H1 (cell line): ENCODE data around the gene ITGB5. TPM values are rescaled to one million over a fixed set of nuclear protein-coding genes. Genes with fewer than 3 reads are reported as not detected.

Source experiments
- CTCF ChIP-seq, 3 experiments: IDR thresholded peaks; 1 replicate in 2 of 3; 2 replicates in 1 of 3; pipeline versions ENCODE4 v1.5.1 to v1.6.1; 2011; ENCODE audit warnings: low read length in 3 of 3, mild to moderate bottlenecking in 3 of 3, inconsistent platforms in 2 of 3, low read depth in 1 of 3, moderate library complexity in 1 of 3; ENCODE audit not compliant: insufficient read depth in 1 of 3; ENCODE audit errors: control extremely low read depth in 1 of 3
- FOSL1 ChIP-seq: IDR thresholded peaks from 2 replicates; pipeline ENCODE4 v1.6.1; 2011; ENCODE audit warnings: mild to moderate bottlenecking, low read depth, low read length, moderate library complexity; ENCODE audit not compliant: insufficient read depth
- POLR2A ChIP-seq, 2 experiments: IDR thresholded peaks; 1 replicate in 1 of 2; 2 replicates in 1 of 2; pipeline ENCODE4 v1.6.1; 2011; ENCODE audit warnings: low read depth in 2 of 2, low read length in 2 of 2, mild to moderate bottlenecking in 2 of 2; ENCODE audit errors: control extremely low read depth in 1 of 2
- polyA plus RNA-seq, 7 experiments: library from polyadenylated mRNA; depleted of rRNA in 3 of 7; stranded (reverse) in 5 of 7; unstranded in 2 of 7; fragments of >200 nt in 5 of 7; fragments of 200-250 nt in 2 of 7; gene quantifications; 1 replicate in 5 of 7; 2 replicates in 1 of 7; 4 replicates in 1 of 7; pipeline versions ENCODE4 v1.2.1 to v1.2.3, GENCODE V29; 2011 to 2013; ENCODE audit warnings: missing spikeins in 2 of 7, mixed read lengths in 2 of 7
- total RNA-seq: library from RNA; stranded (reverse); fragmentation: NEBNext Ultra II Directional; extraction: Animal tissue kit (Norgen Biotek cat#: 25700); gene quantifications from 2 replicates; pipeline ENCODE4 v1.2.1, GENCODE V29; 2021

Gene ITGB5
- total and polyA plus RNA-seq, 2 of the 8 experiments (the other 6 are each of a cell fraction or from before 2014, with no cell fraction given), result 101 to 268 TPM

GRCh38 chr3:124747111-124747981 is 139.8 kb downstream of the ITGB5 start (continued):
- TF ChIP-seq CTCF (IDR thresholded peaks at IDR 0.05; ENCODE audit: control extremely low read depth in 1 of 3, insufficient read depth in 1 of 3, low read depth in 1 of 3, low read length in 3 of 3) (peak in 1 of 3 experiments; percentile 25; a peak in 1 of 4 replicates), FOSL1 (no peak), POLR2A (IDR thresholded peaks at IDR 0.05; ENCODE audit: control extremely low read depth in 1 of 2, low read depth in 2 of 2, low read length in 2 of 2) (no peak)
- TF ChIP-seq, all 59 proteins: peak for 2
